ENCODE data around the gene GPR153.

GRCh38 chr1:6224718-6225117 is 36.2 kb downstream of the GPR153 start:
- TF ChIP-seq CTCF (IDR thresholded peaks at IDR 0.05) (no peak), POLR2A (IDR thresholded peaks at IDR 0.05) (no peak)
